Activated naive CD4-positive, alpha-beta T cell treated with anti-CD3 and anti-CD28 coated beads for 36 hours (primary cell): ENCODE data around the gene MYO5B. TPM values are rescaled to one million over a fixed set of nuclear protein-coding genes. Genes with fewer than 3 reads are reported as not detected.
"Not testable (repeated sequence)": the region's sequence is repeated elsewhere in the genome, so short reads cannot be mapped to it uniquely, and the experiment has no call there.

Experiments
- CTCF ChIA-PET: fragments of 350-600 bp; sonication (Branson Sonifier 250); formaldehyde crosslinking; loops from one replicate; lab custom pipeline; 2021; ENCODE audit warnings: antibody characterized with exemption; lab: Charles Lee
- DNase-seq: peaks from one replicate; pipeline ENCODE4 v3.0.0-alpha.2; 2020
- H3K27ac Mint-ChIP-seq: one replicate; pipeline ENCODE4 v1.8.0; 2021; ENCODE audit warnings: mild to moderate bottlenecking, mixed read lengths
- H3K27me3 Mint-ChIP-seq: one replicate; pipeline ENCODE4 v1.8.0; 2021; ENCODE audit warnings: low read depth, mixed read lengths
- H3K36me3 Mint-ChIP-seq: one replicate; pipeline ENCODE4 v1.8.0; 2021; ENCODE audit warnings: low read depth, mixed read lengths
- H3K4me1 Mint-ChIP-seq: one replicate; pipeline ENCODE4 v1.8.0; 2021; ENCODE audit warnings: low read depth, mixed read lengths
- H3K4me3 Mint-ChIP-seq: one replicate; pipeline ENCODE4 v1.8.0; 2021; ENCODE audit warnings: mild to moderate bottlenecking, moderate library complexity, mixed read lengths
- H3K9me3 Mint-ChIP-seq: one replicate; pipeline ENCODE4 v1.8.0; 2021; ENCODE audit warnings: mixed read lengths
- intact Hi-C: fragments of 100-400 bp; cut with micrococcal nuclease; formaldehyde crosslinking; loops from one replicate; pipeline ENCODE4 v1.15.1; 2023
- total RNA-seq, 2 experiments: library from RNA; stranded (reverse); gene quantifications; one replicate each; pipeline ENCODE4 v1.2.3, GENCODE V29; 2021

Gene MYO5B
- total RNA-seq, 2 experiments from 2014 or later: 0.02 to 0.12 TPM

GRCh38 chr18:49846361-49846662 is 348.6 kb downstream of the MYO5B start:
- Mint-ChIP-seq H3K9me3 (no peaks in the 10 kb centered on the region), H3K27me3 (peaks cover 15% of the 10 kb centered on the region), H3K36me3 (no peaks in the 10 kb centered on the region), H3K4me1 (no peaks in the 10 kb centered on the region), H3K4me3 (no peak overlapping the region), H3K27ac (no peak overlapping the region)
- DNase-seq: no peak
- CTCF ChIA-PET: interaction anchor here (1.8 kb wide), 1 partner anchor 12 kb away, joined by 7 read pairs; no protein-coding TSS in a partner anchor
- intact Hi-C loops: no loop called here

GRCh38 chr18:49845629-49846360 is 349.2 kb downstream of the MYO5B start:
- Mint-ChIP-seq H3K4me3 (no peak overlapping the region), H3K27me3 (peaks cover 15% of the 10 kb centered on the region), H3K36me3 (no peaks in the 10 kb centered on the region), H3K4me1 (no peaks in the 10 kb centered on the region), H3K27ac (no peak overlapping the region), H3K9me3 (no peaks in the 10 kb centered on the region)
- CTCF ChIA-PET: interaction anchor here (1.8 kb wide), 1 partner anchor 13 kb away, joined by 7 read pairs; no protein-coding TSS in a partner anchor
- intact Hi-C loops: no loop called here
- DNase-seq: no peak

GRCh38 chr18:49844903-49845302 is 350.0 kb downstream of the MYO5B start:
- Mint-ChIP-seq H3K27me3 (peaks cover 15% of the 10 kb centered on the region), H3K4me1 (no peaks in the 10 kb centered on the region), H3K27ac (no peak overlapping the region), H3K4me3 (no peak overlapping the region), H3K9me3 (no peaks in the 10 kb centered on the region), H3K36me3 (no peaks in the 10 kb centered on the region)
- DNase-seq: no peak
- CTCF ChIA-PET: interaction anchor here (0.6 kb wide), 1 partner anchor 23 kb away, joined by 6 read pairs; no protein-coding TSS in a partner anchor
- intact Hi-C loops: no loop called here

- intact Hi-C loops: no loop called here
- DNase-seq: no peak
- CTCF ChIA-PET: interaction anchor here (0.8 kb wide), 1 partner anchor 283 kb away, joined by 3 read pairs; the partner anchor contains the start of gene LIPG
- H3K4me1 Mint-ChIP-seq: no peaks in the 10 kb centered on the region
- H3K36me3 Mint-ChIP-seq: no peaks in the 10 kb centered on the region
- peaks cover 13% of the 10 kb centered on the region for H3K27me3 Mint-ChIP-seq
- H3K4me3 Mint-ChIP-seq: no peak overlapping the region
- no peaks in the 10 kb centered on the region for H3K9me3 Mint-ChIP-seq
- H3K27ac Mint-ChIP-seq: no peak overlapping the region
These were observed 350.9 kb downstream of the MYO5B start for GRCh38 chr18:49843778-49844625.

- no peak overlapping the region for H3K27ac Mint-ChIP-seq
- no peaks in the 10 kb centered on the region for H3K9me3 Mint-ChIP-seq
- H3K4me3 Mint-ChIP-seq: no peak overlapping the region
- no peaks in the 10 kb centered on the region for H3K4me1 Mint-ChIP-seq
- no peak for DNase-seq
- H3K36me3 Mint-ChIP-seq: no peaks in the 10 kb centered on the region
- peaks cover 6% of the 10 kb centered on the region for H3K27me3 Mint-ChIP-seq
- CTCF ChIA-PET: interaction anchor here (0.7 to 0.8 kb wide), 2 partner anchors 65 to 282 kb away, joined by 3 read pairs; partner anchors contain the start of gene LIPG
- intact Hi-C loops: no loop called here
These were observed 351.8 kb downstream of the MYO5B start for GRCh38 chr18:49843131-49843530.

- intact Hi-C loops: no loop called here
- H3K27me3 Mint-ChIP-seq: peaks cover 3% of the 10 kb centered on the region
- DNase-seq: no peak
- H3K4me3 Mint-ChIP-seq: no peak overlapping the region
- H3K4me1 Mint-ChIP-seq: no peaks in the 10 kb centered on the region
- no peaks in the 10 kb centered on the region for H3K9me3 Mint-ChIP-seq
- no peaks in the 10 kb centered on the region for H3K36me3 Mint-ChIP-seq
- CTCF ChIA-PET: interaction anchor here (0.7 to 1.3 kb wide), 2 partner anchors 15 to 65 kb away, joined by 3 to 4 read pairs; no protein-coding TSS in a partner anchor
- H3K27ac Mint-ChIP-seq: no peak overlapping the region
These were observed 352.3 kb downstream of the MYO5B start for GRCh38 chr18:49842656-49843055.

- DNase-seq: no peak
- H3K27ac Mint-ChIP-seq: no peak overlapping the region
- CTCF ChIA-PET: interaction anchor here (1.3 kb wide), 1 partner anchor 16 kb away, joined by 4 read pairs; no protein-coding TSS in a partner anchor
- H3K27me3 Mint-ChIP-seq: peaks cover under 1% of the 10 kb centered on the region
- no peak overlapping the region for H3K4me3 Mint-ChIP-seq
- intact Hi-C loops: no loop called here
- no peaks in the 10 kb centered on the region for H3K9me3 Mint-ChIP-seq
- no peaks in the 10 kb centered on the region for H3K36me3 Mint-ChIP-seq
- no peaks in the 10 kb centered on the region for H3K4me1 Mint-ChIP-seq
These were observed 353.4 kb downstream of the MYO5B start for GRCh38 chr18:49841236-49842217.

- H3K4me3 Mint-ChIP-seq: no peak overlapping the region
- CTCF ChIA-PET: interaction anchor here (0.6 kb wide), 1 partner anchor 193 kb away, joined by 5 read pairs; no protein-coding TSS in a partner anchor
- no peaks in the 10 kb centered on the region for H3K9me3 Mint-ChIP-seq
- intact Hi-C loops: no loop called here
- no peaks in the 10 kb centered on the region for H3K36me3 Mint-ChIP-seq
- DNase-seq: no peak
- H3K4me1 Mint-ChIP-seq: no peaks in the 10 kb centered on the region
- H3K27ac Mint-ChIP-seq: no peak overlapping the region
- H3K27me3 Mint-ChIP-seq: no peaks in the 10 kb centered on the region
These were observed 355.9 kb downstream of the MYO5B start for GRCh38 chr18:49839012-49839411.

GRCh38 chr18:49838381-49838780 is 356.6 kb downstream of the MYO5B start:
- intact Hi-C loops: no loop called here
- H3K36me3 Mint-ChIP-seq: no peaks in the 10 kb centered on the region
- H3K9me3 Mint-ChIP-seq: no peaks in the 10 kb centered on the region
- CTCF ChIA-PET: no interaction called here
- H3K4me1 Mint-ChIP-seq: no peaks in the 10 kb centered on the region
- H3K4me3 Mint-ChIP-seq: no peak overlapping the region
- H3K27me3 Mint-ChIP-seq: no peaks in the 10 kb centered on the region
- DNase-seq: no peak
- no peak overlapping the region for H3K27ac Mint-ChIP-seq

- H3K27me3 Mint-ChIP-seq: no peaks in the 10 kb centered on the region
- intact Hi-C loops: no loop called here
- no peak for DNase-seq
- no peak overlapping the region for H3K4me3 Mint-ChIP-seq
- H3K9me3 Mint-ChIP-seq: no peaks in the 10 kb centered on the region
- H3K4me1 Mint-ChIP-seq: no peaks in the 10 kb centered on the region
- CTCF ChIA-PET: no interaction called here
- no peaks in the 10 kb centered on the region for H3K36me3 Mint-ChIP-seq
- no peak overlapping the region for H3K27ac Mint-ChIP-seq
These were observed 357.1 kb downstream of the MYO5B start for GRCh38 chr18:49837889-49838288.

GRCh38 chr18:49837316-49837835 is 357.6 kb downstream of the MYO5B start:
- DNase-seq, intact Hi-C loops, H3K9me3 Mint-ChIP-seq, H3K4me1 Mint-ChIP-seq, CTCF ChIA-PET, H3K36me3 Mint-ChIP-seq, H3K4me3 Mint-ChIP-seq, H3K27me3 Mint-ChIP-seq, H3K27ac Mint-ChIP-seq: not testable (repeated sequence)
